Endothelial cell of umbilical vein (primary cell): ENCODE results near the gene RAB7B. TPM values are rescaled to one million over a fixed set of nuclear protein-coding genes. Genes with fewer than 3 reads are reported as not detected.

Source experiments
- BruUV-seq: library from RNA; stranded (reverse); fragments of 400-500 nt; replicated peaks from 2 replicates; lab custom pipeline; 2021; lab: Mats Ljungman, UMichigan
- CTCF ChIA-PET: fragments of 300-600, 350-600 bp; sonication (Branson Sonifier 250); formaldehyde crosslinking; loops from one replicate; lab custom pipeline; 2021; ENCODE audit warnings: antibody characterized with exemption, inconsistent platforms; lab: Charles Lee
- POLR2A ChIA-PET: fragments of 300-600, 350-600 bp; sonication (Branson Sonifier 250); formaldehyde crosslinking; loops from one replicate; lab custom pipeline; 2021; ENCODE audit warnings: antibody characterized with exemption, inconsistent platforms; lab: Charles Lee
- DNase-seq: peaks from one replicate; pipeline ENCODE4 v3.0.0-alpha.2; 2011; ENCODE audit warnings: low read depth, low spot score
- FAIRE-seq: peaks from 2 replicates; lab custom pipeline; 2011; peaks lifted over from hg19 to GRCh38; lab: Jason Lieb, UNC
- H2AFZ ChIP-seq: 2 replicates; pipeline ENCODE4 v1.6.0; 2012; ENCODE audit warnings: low read depth, low read length, control low read depth, inconsistent platforms
- H3K27ac ChIP-seq: 2 replicates; pipeline ENCODE4 v1.5.1; 2011; ENCODE audit warnings: low read depth, mild to moderate bottlenecking, control low read depth, low read length, moderate library complexity; ENCODE audit not compliant: insufficient read depth
- H3K27me3 ChIP-seq, 2 experiments: 2 replicates each; pipeline versions ENCODE4 v1.6.0 to v1.6.1; 2011; ENCODE audit warnings: low read length in 2 of 2, mixed read lengths in 1 of 2; ENCODE audit not compliant: control insufficient read depth in 2 of 2, insufficient read depth in 2 of 2
- H3K36me3 ChIP-seq, 2 experiments: 2 replicates in 1 of 2; 3 replicates in 1 of 2; pipeline ENCODE4 v1.5.1; 2011; ENCODE audit warnings: low read length in 2 of 2, mild to moderate bottlenecking in 1 of 2, moderate library complexity in 1 of 2; ENCODE audit not compliant: control insufficient read depth in 2 of 2, insufficient read depth in 2 of 2; ENCODE audit errors: extremely low read depth in 1 of 2
- H3K4me1 ChIP-seq: 3 replicates; pipeline ENCODE4 v1.5.1; 2011; ENCODE audit warnings: mild to moderate bottlenecking, low read length; ENCODE audit not compliant: control insufficient read depth, insufficient read depth; ENCODE audit errors: extremely low read depth
- H3K4me2 ChIP-seq: 2 replicates; pipeline ENCODE4 v1.6.1; 2011; ENCODE audit warnings: low read length, control low read depth, mixed read lengths; ENCODE audit not compliant: insufficient read depth
- H3K4me3 ChIP-seq, 3 experiments: fragments of 200-600 bp in 1 of 3; sonication (generic), shearing (Covaris generic) in 1 of 3; replicated peaks in 1 of 3; 2 replicates each; pipeline ENCODE4 v1.5.1; 2011 to 2016; ENCODE audit warnings: control low read depth in 3 of 3, low read length in 3 of 3, mild to moderate bottlenecking in 2 of 3, inconsistent platforms in 1 of 3, low read depth in 1 of 3, moderate library complexity in 1 of 3; ENCODE audit not compliant: insufficient read depth in 1 of 3
- H3K79me2 ChIP-seq: 2 replicates; pipeline ENCODE4 v1.6.0; 2012; ENCODE audit warnings: low read length, inconsistent platforms; ENCODE audit not compliant: control insufficient read depth, insufficient read depth
- H3K9ac ChIP-seq: replicated peaks from 2 replicates; pipeline ENCODE3; 2011; ENCODE audit warnings: low read length, control low read depth; ENCODE audit not compliant: insufficient read depth; ENCODE audit errors: extremely low read depth
- H3K9me1 ChIP-seq: replicated peaks from 3 replicates; pipeline ENCODE4 v1.6.0; 2011; ENCODE audit warnings: mild to moderate bottlenecking, low read length; ENCODE audit not compliant: control insufficient read depth, insufficient read depth; ENCODE audit errors: extremely low read depth
- H3K9me3 ChIP-seq: replicated peaks from 2 replicates; pipeline ENCODE4 v1.5.1; 2012; ENCODE audit warnings: low read length, inconsistent platforms; ENCODE audit not compliant: control insufficient read depth, insufficient read depth
- H4K20me1 ChIP-seq: replicated peaks from 2 replicates; pipeline ENCODE3; 2011; ENCODE audit warnings: mild to moderate bottlenecking, low read length; ENCODE audit not compliant: control insufficient read depth, insufficient read depth; ENCODE audit errors: extremely low read depth
- CTCF ChIP-seq, 2 donors: IDR thresholded peaks; 1 replicate in 1 of 2; 2 replicates in 1 of 2; pipeline ENCODE4 v1.5.1; 2011; ENCODE audit warnings: low read length in 2 of 2, mild to moderate bottlenecking in 2 of 2, moderate library complexity in 2 of 2, control low read depth in 1 of 2, inconsistent platforms in 1 of 2, low read depth in 1 of 2; ENCODE audit not compliant: insufficient read depth in 1 of 2; ENCODE audit errors: extremely low read depth in 1 of 2
- EZH2 ChIP-seq: IDR thresholded peaks from 2 replicates; pipeline ENCODE4 v1.6.1; 2012; ENCODE audit warnings: borderline replicate concordance, low read depth, mild to moderate bottlenecking, moderate library complexity, low read length, inconsistent platforms; ENCODE audit not compliant: severe bottlenecking
- FOS ChIP-seq: IDR thresholded peaks from 2 replicates; pipeline ENCODE4 v1.6.1; 2011; ENCODE audit warnings: mild to moderate bottlenecking, low read length, moderate library complexity, borderline replicate concordance; ENCODE audit not compliant: insufficient read depth
- GATA2 ChIP-seq: IDR thresholded peaks from 2 replicates; pipeline ENCODE4 v1.7.0; 2011; ENCODE audit warnings: low read depth, mild to moderate bottlenecking, moderate library complexity, mixed read lengths, low read length; ENCODE audit not compliant: insufficient read length, insufficient read depth
- JUN ChIP-seq: IDR thresholded peaks from 2 replicates; pipeline ENCODE4 v1.6.1; 2011; ENCODE audit warnings: borderline replicate concordance, low read depth; ENCODE audit not compliant: insufficient read length, insufficient read depth
- MYC ChIP-seq: IDR thresholded peaks from one replicate; pipeline ENCODE4 v1.6.1; 2011; ENCODE audit warnings: mild to moderate bottlenecking, low read depth, low read length
- POLR2A ChIP-seq: IDR thresholded peaks from 2 replicates; pipeline ENCODE4 v1.6.1; 2012; ENCODE audit warnings: low read depth, mild to moderate bottlenecking, control low read depth, low read length
- POLR2AphosphoS5 ChIP-seq: IDR thresholded peaks from 2 replicates; pipeline ENCODE4 v1.6.1; 2012; ENCODE audit warnings: low read depth, mild to moderate bottlenecking, control low read depth, low read length, moderate library complexity; ENCODE audit not compliant: insufficient read depth
- dilution Hi-C: fragments of 300-500 bp; cut with MboI; formaldehyde crosslinking; loops from one replicate; pipeline ENCODE4 v1.15.0; 2019; ENCODE audit warnings: low sequenced_read_pairs; ENCODE audit not compliant: extremely low pct_ligation_motif_present
- intact Hi-C: fragments of 100-400 bp; cut with micrococcal nuclease; formaldehyde crosslinking; loops from one replicate; pipeline ENCODE4 v1.10.0; 2022
- polyA plus RNA-seq, 4 experiments: library from polyadenylated mRNA; depleted of rRNA in 3 of 4; stranded (reverse) in 3 of 4; unstranded in 1 of 4; fragments of >200 nt; gene quantifications; 2 replicates each; pipeline versions ENCODE4 v1.2.1 to v1.2.3, GENCODE V29; 2011 to 2012; ENCODE audit warnings: missing spikeins in 1 of 4
- total RNA-seq: library from RNA; stranded (reverse); gene quantifications from 2 replicates; pipeline ENCODE4 v1.2.3, GENCODE V29; 2021
- TF ChIP-seq, protein P1 (sequence below): IDR thresholded peaks from 2 replicates; pipeline ENCODE4 v1.6.1; 2011; ENCODE audit not compliant: insufficient read depth, insufficient read length

RAB7B gene
- total and polyA plus RNA-seq, 2 donors (not counting 3 experiments of a cell fraction or from before 2014, with no cell fraction given): 0.15 TPM; not detected in 1

DNA sequence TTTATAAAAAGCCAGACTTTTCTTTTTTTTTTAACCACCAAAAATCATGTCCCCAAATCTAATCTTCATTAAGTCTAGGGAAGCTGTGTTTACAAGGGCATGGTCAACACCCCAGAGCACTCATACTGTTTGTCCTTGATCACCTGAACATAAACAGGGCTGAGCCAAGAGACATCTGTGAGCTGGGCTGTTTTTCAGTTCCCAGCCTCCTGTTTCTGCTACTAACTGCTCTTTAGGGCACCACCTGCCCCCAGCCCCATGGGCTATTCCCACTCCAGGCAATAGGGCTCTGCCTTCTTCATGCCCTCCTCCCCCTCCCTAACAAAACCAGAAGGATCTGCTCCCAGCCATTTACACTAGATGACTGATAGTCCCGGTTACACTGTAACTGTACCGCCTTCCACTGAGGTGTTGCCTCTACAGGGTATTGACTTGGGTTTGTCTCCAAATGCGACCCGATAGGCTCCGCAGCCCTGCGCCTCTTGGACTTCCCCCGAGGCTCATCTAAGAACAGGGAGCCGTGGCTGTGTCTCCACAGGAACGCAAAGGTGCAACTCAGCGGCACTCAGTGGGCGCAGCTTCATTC, 48.3 kb downstream of the RAB7B start:
- H3K36me3 ChIP-seq: no peaks in the 10 kb centered on the region
- FAIRE-seq (no peak), DNase-seq (no peak)
- no peak overlapping the region for H2AFZ ChIP-seq
- peaks cover 13 to 22% of the 10 kb centered on the region in 2 experiments for H3K27me3 ChIP-seq
- no peak overlapping the region for H3K4me3 ChIP-seq
- no peaks in the 10 kb centered on the region for H3K79me2 ChIP-seq
- no peak overlapping the region for H3K27ac ChIP-seq
- H3K4me1 ChIP-seq: peaks cover 11% of the 10 kb centered on the region
- no peak overlapping the region for H3K9ac ChIP-seq
- ChIA-PET POLR2A (no interaction called here), CTCF (interaction anchor here (1.0 to 15.6 kb wide), 2 partner anchors 23 to 36 kb away, joined by 3 to 154 read pairs; no protein-coding TSS in a partner anchor)
- no peaks in the 10 kb centered on the region for H3K9me3 ChIP-seq
- intact Hi-C loops: no loop called here
- dilution Hi-C loops: no loop called here
- TF ChIP-seq, protein P1, sequence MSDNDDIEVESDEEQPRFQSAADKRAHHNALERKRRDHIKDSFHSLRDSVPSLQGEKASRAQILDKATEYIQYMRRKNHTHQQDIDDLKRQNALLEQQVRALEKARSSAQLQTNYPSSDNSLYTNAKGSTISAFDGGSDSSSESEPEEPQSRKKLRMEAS: no peak
- TF ChIP-seq POLR2AphosphoS5: no peak
- no peak for TF ChIP-seq EZH2
- TF ChIP-seq MYC: no peak
- no peak for TF ChIP-seq GATA2
- TF ChIP-seq POLR2A: no peak
- no peak for TF ChIP-seq FOS
- TF ChIP-seq CTCF (IDR thresholded peaks at IDR 0.05; ENCODE audit: extremely low read depth in 1 of 2, insufficient read depth in 1 of 2, low read depth in 1 of 2, low read length in 2 of 2): no peak
- TF ChIP-seq JUN: no peak
- H3K4me2 ChIP-seq: no peak overlapping the region
- no peaks in the 10 kb centered on the region for H4K20me1 ChIP-seq
- H3K9me1 ChIP-seq: no peaks in the 10 kb centered on the region
- BruUV-seq: no TSS peak
